HCT116 (cell line): ENCODE results near the gene PDZD4.

Source experiments
- ATF3 ChIP-seq: IDR thresholded peaks from 2 replicates; pipeline ENCODE4 v1.6.1; 2012
- CTCF ChIP-seq, 3 experiments: fragments of 200-600 bp in 1 of 3; sonication (generic) in 1 of 3; IDR thresholded peaks in 2 of 3; conservative IDR thresholded peaks in 1 of 3; 2 replicates each; pipeline ENCODE4 v1.5.1; 2012 to 2017; ENCODE audit warnings: low read depth in 2 of 3, low read length in 2 of 3, antibody characterized with exemption in 1 of 3, borderline replicate concordance in 1 of 3, control low read depth in 1 of 3, mild to moderate bottlenecking in 1 of 3, mixed read lengths in 1 of 3, mixed run types in 1 of 3, moderate library complexity in 1 of 3; ENCODE audit not compliant: insufficient read depth in 1 of 3
- EZH2phosphoT487 ChIP-seq: fragments of 200-600 bp; IDR thresholded peaks from 2 replicates; pipeline ENCODE4 v1.6.1; 2018; ENCODE audit warnings: antibody characterized with exemption, borderline replicate concordance
- MAX ChIP-seq: IDR thresholded peaks from 2 replicates; pipeline ENCODE4 v1.6.1; 2012
- POLR2A ChIP-seq: IDR thresholded peaks from 2 replicates; pipeline ENCODE4 v1.7.0; 2011; ENCODE audit warnings: borderline replicate concordance; ENCODE audit not compliant: insufficient read depth, insufficient read length; ENCODE audit errors: extremely low read depth
- ZFX ChIP-seq: fragments of 450-650 bp; IDR thresholded peaks from 2 replicates; pipeline ENCODE4 v1.6.1; 2017

- TF ChIP-seq CTCF (IDR thresholded peaks at IDR 0.05 in 2 of 3, conservative IDR thresholded peaks at IDR 0.05 in 1 of 3; ENCODE audit: borderline replicate concordance in 1 of 3, insufficient read depth in 1 of 3, low read depth in 2 of 3, low read length in 2 of 3) (no peak), EZH2phosphoT487 (no peak), MAX (no peak), POLR2A (no peak), ZFX (no peak), ATF3 (no peak)
Measured at GRCh38 chrX:153802513-153803045, 27.8 kb downstream of the PDZD4 start.
